Suprapubic skin (tissue), 4 donors: ENCODE data around the gene GET3. TPM values are rescaled to one million over a fixed set of nuclear protein-coding genes. Genes with fewer than 3 reads are reported as not detected.
A peak's percentile ranks its signal among the peaks of the same experiment; 100 is the strongest.

ENCODE experiments used
- DNase-seq, 2 donors: peaks; one replicate each; pipeline ENCODE4 v3.0.0-alpha.2; 2019; ENCODE audit warnings: low spot score in 2 of 2
- H3K27ac ChIP-seq: fragments of 200-600 bp; sonication (generic); one replicate; pipeline ENCODE4 v1.5.1; 2019
- H3K27me3 ChIP-seq: fragments of 200-600 bp; sonication (generic); one replicate; pipeline ENCODE4 v1.5.1; 2019
- H3K36me3 ChIP-seq: fragments of 200-600 bp; sonication (generic); one replicate; pipeline ENCODE4 v1.5.1; 2019
- H3K4me1 ChIP-seq: fragments of 200-600 bp; sonication (generic); one replicate; pipeline ENCODE4 v1.5.1; 2019
- H3K4me3 ChIP-seq: fragments of 200-600 bp; sonication (generic); one replicate; pipeline ENCODE4 v1.5.1; 2019; ENCODE audit warnings: mild to moderate bottlenecking
- H3K9me3 ChIP-seq: fragments of 200-600 bp; sonication (generic); one replicate; pipeline ENCODE4 v1.5.1; 2019
- CTCF ChIP-seq, 2 donors: fragments of 200-600 bp in 1 of 2; fragments of 450-650 bp in 1 of 2; sonication (generic) in 1 of 2; IDR thresholded peaks; one replicate each; pipeline ENCODE4 v1.5.1; 2016 to 2019; ENCODE audit warnings: antibody characterized with exemption in 2 of 2, mild to moderate bottlenecking in 1 of 2, moderate library complexity in 1 of 2
- EP300 ChIP-seq: sonication (generic); formaldehyde crosslinking; IDR thresholded peaks from one replicate; pipeline ENCODE4 v1.6.1; 2017; ENCODE audit warnings: antibody characterized with exemption
- POLR2A ChIP-seq, 2 donors: fragments of 450-650 bp; IDR thresholded peaks; one replicate each; pipeline ENCODE4 v1.6.1; 2017; ENCODE audit warnings: antibody characterized with exemption in 2 of 2, mild to moderate bottlenecking in 2 of 2, moderate library complexity in 2 of 2
- POLR2AphosphoS5 ChIP-seq, 3 donors: sonication (generic); formaldehyde crosslinking; IDR thresholded peaks; one replicate each; pipeline ENCODE4 v1.6.1; 2017; ENCODE audit warnings: antibody characterized with exemption in 3 of 3
- whole genome bisulfite sequencing: methylation state at CpG from one replicate; pipeline ENCODE4 v1.1.5; 2018; 5-methylcytosine and 5-hydroxymethylcytosine counted together
- total RNA-seq, 4 donors: library from RNA; depleted of rRNA; stranded (reverse); fragments of >200 nt; gene quantifications; one replicate each; pipeline ENCODE4 v1.1.0, GENCODE V29; 2016

GET3 gene
- total RNA-seq, 4 donors from 2014 or later = 26.2 to 63.6 (median 56.9) TPM

DNA sequence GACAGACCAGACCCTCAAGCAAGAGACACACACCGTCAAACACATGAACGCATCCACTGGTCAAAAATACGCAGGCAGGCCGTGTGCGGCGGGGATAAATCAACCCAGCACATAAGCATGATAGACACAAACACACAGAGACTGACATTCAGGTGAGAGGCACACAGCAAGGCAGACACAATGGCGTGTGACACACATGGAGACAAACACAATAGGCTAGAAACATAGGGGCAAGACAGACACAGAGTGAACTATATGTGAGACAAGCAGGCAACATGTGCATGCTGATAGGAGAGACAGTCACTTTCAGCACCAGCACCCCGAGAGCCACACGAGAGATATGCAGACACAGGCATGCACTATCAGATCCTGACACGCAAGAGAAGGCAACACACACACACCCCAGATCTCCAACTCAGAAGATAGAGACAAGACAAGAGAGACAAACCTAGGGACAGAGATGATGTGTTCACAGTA, 47.1 kb downstream of the GET3 start:
- TF ChIP-seq EP300 (no peak), POLR2AphosphoS5 (IDR thresholded peaks at IDR 0.05) (no peak), CTCF (IDR thresholded peaks at IDR 0.05) (no peak), POLR2A (IDR thresholded peaks at IDR 0.05) (no peak)
- no peaks in the 10 kb centered on the region for H3K36me3 ChIP-seq
- DNase-seq = no peak
- H3K4me1 ChIP-seq = peaks cover 84% of the 10 kb centered on the region
- no peaks in the 10 kb centered on the region for H3K9me3 ChIP-seq
- peak overlapping the region; percentile 50 for H3K4me3 ChIP-seq
- peak overlapping the region; percentile 97 for H3K27ac ChIP-seq
- no peaks in the 10 kb centered on the region for H3K27me3 ChIP-seq
- 63% methylated on average over 10 of the region's 10 CpGs for WGBS

DNA sequence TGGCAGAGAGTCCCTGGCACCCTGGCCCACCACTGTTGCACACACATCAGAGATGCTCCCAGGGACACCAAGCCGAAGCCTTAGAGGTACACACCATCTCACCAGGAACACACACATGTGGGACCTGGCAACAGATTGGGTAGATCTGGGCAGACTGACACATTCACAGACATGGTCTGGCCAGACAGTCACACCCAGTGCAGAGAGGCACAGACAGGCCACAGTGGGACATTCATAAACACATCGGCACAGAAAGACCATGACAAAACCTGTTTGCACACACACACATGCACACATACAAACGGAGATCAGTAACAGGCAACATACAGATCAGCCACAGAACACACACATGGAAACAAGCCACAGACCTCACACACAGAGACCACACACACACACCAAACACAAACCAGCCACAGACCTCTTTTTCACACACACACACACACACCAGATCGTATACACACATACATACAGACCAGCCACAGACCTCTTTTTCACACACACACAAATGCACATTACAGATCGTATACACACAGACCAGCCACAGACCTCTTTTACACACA, 47.7 kb downstream of the GET3 start:
- WGBS = 26% methylated on average over 5 of the region's 5 CpGs
- DNase-seq = peak in 1 of 2 donors; percentile 66
- H3K4me1 ChIP-seq = peaks cover 83% of the 10 kb centered on the region

DNA sequence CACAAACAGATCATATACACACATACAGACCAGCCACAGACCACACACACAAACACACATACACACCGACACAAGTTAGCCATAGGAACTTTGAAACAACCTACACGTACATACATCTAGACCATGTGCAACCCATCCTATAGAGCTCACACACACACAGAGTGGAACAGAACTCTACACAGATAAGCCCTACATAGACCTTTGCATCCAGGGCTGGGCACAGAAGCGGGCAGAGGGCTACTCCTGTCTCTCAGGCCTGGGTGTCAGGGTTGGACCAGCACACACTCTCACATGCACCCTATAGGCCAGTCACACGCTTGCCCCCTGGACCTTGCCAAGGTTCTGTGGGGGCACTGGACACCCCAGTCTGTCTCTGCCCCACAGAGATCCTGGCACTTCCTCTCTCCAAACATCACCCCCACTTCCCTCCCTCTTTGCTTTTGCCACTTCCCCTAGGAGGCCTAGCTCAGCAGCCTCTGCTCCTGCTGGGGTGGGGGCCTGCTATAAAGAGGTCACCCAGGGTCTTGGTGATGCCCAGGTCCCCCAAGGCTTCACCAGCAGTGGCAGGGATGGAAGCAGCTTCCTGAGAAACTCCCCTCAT, 48.2 kb downstream of the GET3 start:
- WGBS = 58% methylated on average over 4 of the region's 4 CpGs
- Histone ChIP-seq H3K9me3 (no peaks in the 10 kb centered on the region), H3K36me3 (no peaks in the 10 kb centered on the region), H3K4me1 (peaks cover 85% of the 10 kb centered on the region), H3K27ac (peak overlapping the region; percentile 97), H3K4me3 (peak overlapping the region; percentile 50), H3K27me3 (no peaks in the 10 kb centered on the region)
- DNase-seq = peak in 1 of 2 donors; percentile 64
- TF ChIP-seq EP300 = no peak
- TF ChIP-seq POLR2A (IDR thresholded peaks at IDR 0.05) = no peak
- TF ChIP-seq CTCF (IDR thresholded peaks at IDR 0.05) = no peak

More for the DNA sequence above, 47.7 kb downstream of the GET3 start:
- TF ChIP-seq POLR2AphosphoS5 (IDR thresholded peaks at IDR 0.05) = no peak
- Histone ChIP-seq H3K27ac (peak overlapping the region; percentile 97), H3K9me3 (no peaks in the 10 kb centered on the region), H3K36me3 (no peaks in the 10 kb centered on the region), H3K27me3 (no peaks in the 10 kb centered on the region), H3K4me3 (peak overlapping the region; percentile 50)

- Histone ChIP-seq H3K36me3 (no peaks in the 10 kb centered on the region), H3K9me3 (no peaks in the 10 kb centered on the region), H3K4me1 (peaks cover 90% of the 10 kb centered on the region), H3K27me3 (no peaks in the 10 kb centered on the region), H3K4me3 (peak overlapping the region; percentile 20), H3K27ac (peak overlapping the region; percentile 97)
- TF ChIP-seq POLR2AphosphoS5 (IDR thresholded peaks at IDR 0.05) (peak in 2 of 3 donors; percentile 17 to 56), POLR2A (IDR thresholded peaks at IDR 0.05) (peak in 1 of 2 donors; percentile 12), CTCF (IDR thresholded peaks at IDR 0.05) (no peak)
- 44% methylated on average over 10 of the region's 18 CpGs for WGBS
- DNase-seq = peak in 1 of 2 donors; percentile 86
These were observed 49.0 kb downstream of the GET3 start for GRCh38 chr19:12786141-12786870.

- TF ChIP-seq POLR2A (IDR thresholded peaks at IDR 0.05) (no peak), CTCF (IDR thresholded peaks at IDR 0.05) (no peak), EP300 (no peak), POLR2AphosphoS5 (IDR thresholded peaks at IDR 0.05) (no peak)
- Histone ChIP-seq H3K36me3 (no peaks in the 10 kb centered on the region), H3K4me1 (peaks cover 85% of the 10 kb centered on the region), H3K27me3 (no peaks in the 10 kb centered on the region), H3K27ac (peak overlapping the region; percentile 97), H3K4me3 (peak overlapping the region; percentile 20), H3K9me3 (no peaks in the 10 kb centered on the region)
- 67% methylated on average over 3 of the region's 3 CpGs for WGBS
- DNase-seq = no peak
These were observed 49.7 kb downstream of the GET3 start for GRCh38 chr19:12786952-12787351.
